Measurements from ENCODE around the gene UNC50. TPM values are rescaled to one million over a fixed set of nuclear protein-coding genes. Genes with fewer than 3 reads are reported as not detected.

The UNC50 gene
- total and polyA plus RNA-seq, 2 donors (not counting 1 experiment from before 2014, with no cell fraction given), result 27.2 to 38.8 TPM

DNA sequence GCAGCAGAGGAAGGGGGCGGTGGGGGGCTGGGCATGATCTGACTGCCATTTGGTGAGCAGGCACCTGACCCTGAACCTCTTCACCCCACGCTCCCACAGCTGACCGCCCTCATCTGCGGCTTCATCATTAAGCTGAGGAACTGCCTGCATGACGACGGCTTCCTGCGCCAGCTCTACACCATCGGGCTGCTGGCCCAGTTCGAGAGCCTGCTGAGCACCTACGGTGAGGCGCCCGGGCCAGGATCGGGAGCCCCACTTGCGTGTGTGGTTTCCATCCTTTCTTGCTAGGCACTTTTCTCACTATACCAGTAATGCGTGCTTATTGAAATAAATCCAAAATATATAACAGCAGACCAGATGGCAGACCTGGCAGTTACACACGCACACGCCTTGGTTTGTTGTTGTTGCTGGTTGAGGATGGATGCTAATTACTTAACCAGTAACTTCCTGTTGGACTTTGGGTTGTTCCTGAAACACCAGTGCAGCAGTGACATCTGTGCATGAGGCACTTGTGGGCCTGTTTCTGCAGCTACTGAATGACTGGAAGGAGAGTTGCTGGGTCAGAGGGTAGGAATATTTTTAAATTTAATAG, 43.8 kb upstream of the UNC50 start:
- POLR2A ChIA-PET, result no interaction called here
- WGBS (ENCODE audit: insufficient coverage), result 87% methylated on average over 14 of the region's 17 CpGs

DNA sequence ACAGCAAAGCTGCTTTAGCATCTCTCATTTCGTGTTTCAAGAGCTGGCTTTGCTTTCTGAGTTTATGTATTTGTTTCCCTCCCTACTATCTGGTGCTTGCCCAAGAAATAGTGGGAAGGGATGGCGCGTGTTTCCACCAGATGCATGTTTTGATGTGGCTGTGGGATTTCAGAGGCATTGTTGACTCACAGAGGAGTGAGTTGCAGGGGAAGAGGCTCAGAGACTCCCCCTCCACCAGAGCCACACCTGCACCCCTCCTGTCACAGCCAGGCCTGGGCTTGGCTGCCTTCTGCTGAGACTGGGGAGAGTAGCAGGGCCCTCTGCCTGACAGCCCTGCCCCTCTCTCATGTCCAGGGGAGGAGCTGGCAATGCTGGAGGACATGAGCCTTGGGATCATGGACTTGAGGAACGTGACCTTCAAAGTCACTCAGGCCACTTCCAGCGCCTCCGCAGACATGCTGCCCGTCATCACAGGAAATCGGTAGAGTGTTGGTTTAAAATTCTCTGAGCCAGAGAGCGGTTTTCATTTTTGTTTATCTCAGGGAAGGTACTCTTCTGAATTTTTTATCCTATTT, 43.0 kb upstream of the UNC50 start:
- DNase-seq, result no peak
- Histone ChIP-seq H3K36me3 (replicated peaks in 1 of 2; ENCODE audit: control extremely low read depth in 1 of 2, control insufficient read depth in 1 of 2, extremely low read depth in 1 of 2, insufficient read depth in 2 of 2, low read length in 1 of 2) (peaks cover 11 to 19% of the 10 kb centered on the region in 2 experiments), H3K9ac (ENCODE audit: low read length) (no peak overlapping the region), H4K20me1 (ENCODE audit: control insufficient read depth, insufficient read depth, low read length, poor library complexity, severe bottlenecking) (no peaks in the 10 kb centered on the region), H3K4me1 (ENCODE audit: control insufficient read depth in 2 of 2, insufficient read depth in 2 of 2, low read length in 2 of 2) (no peaks in the 10 kb centered on the region), H2AFZ (ENCODE audit: insufficient read depth, low read depth, low read length, poor library complexity, severe bottlenecking) (no peak overlapping the region), H3K4me2 (replicated peaks; ENCODE audit: low read depth, low read length, poor library complexity, severe bottlenecking) (no peak overlapping the region), H3K27me3 (replicated peaks in 1 of 4; ENCODE audit: control extremely low read depth in 1 of 4, control insufficient read depth in 3 of 4, insufficient read depth in 4 of 4, low read length in 3 of 4) (no peaks in the 10 kb centered on the region), H3K4me3 (ENCODE audit: control extremely low read depth in 1 of 5, extremely low read depth in 1 of 5, insufficient read depth in 1 of 5, low read depth in 2 of 5, low read length in 4 of 5) (no peak overlapping the region), H3K79me2 (ENCODE audit: control insufficient read depth, insufficient read depth, low read length) (no peaks in the 10 kb centered on the region), H3K9me3 (ENCODE audit: control extremely low read depth in 1 of 3, control insufficient read depth in 2 of 3, insufficient read depth in 1 of 3, low read length in 2 of 3) (no peaks in the 10 kb centered on the region), H3K27ac (ENCODE audit: low read length in 2 of 2) (no peak overlapping the region)
- ATAC-seq (ENCODE audit: low read depth), result no peak
- H3K27me3 Mint-ChIP-seq, result no peaks in the 10 kb centered on the region
- H3K4me3 Mint-ChIP-seq, result no peak overlapping the region
- H3K9me3 Mint-ChIP-seq (ENCODE audit: insufficient read depth), result no peaks in the 10 kb centered on the region
- H3K27ac Mint-ChIP-seq, result no peak overlapping the region
- 100% methylated on average over 1 of the region's 9 CpGs for WGBS (ENCODE audit: insufficient coverage)
- intact Hi-C loops (cut with micrococcal nuclease), result loop anchor here (5.0 kb wide), 1 partner anchor 272 kb away; no protein-coding TSS in a partner anchor
- CTCF ChIA-PET, result no interaction called here
- H3K4me1 Mint-ChIP-seq, result no peaks in the 10 kb centered on the region
- POLR2A ChIA-PET, result interaction anchor here (0.6 kb wide), 1 partner anchor 749 kb away, joined by 8 read pairs; no protein-coding TSS in a partner anchor
- TF ChIP-seq, protein P1, sequence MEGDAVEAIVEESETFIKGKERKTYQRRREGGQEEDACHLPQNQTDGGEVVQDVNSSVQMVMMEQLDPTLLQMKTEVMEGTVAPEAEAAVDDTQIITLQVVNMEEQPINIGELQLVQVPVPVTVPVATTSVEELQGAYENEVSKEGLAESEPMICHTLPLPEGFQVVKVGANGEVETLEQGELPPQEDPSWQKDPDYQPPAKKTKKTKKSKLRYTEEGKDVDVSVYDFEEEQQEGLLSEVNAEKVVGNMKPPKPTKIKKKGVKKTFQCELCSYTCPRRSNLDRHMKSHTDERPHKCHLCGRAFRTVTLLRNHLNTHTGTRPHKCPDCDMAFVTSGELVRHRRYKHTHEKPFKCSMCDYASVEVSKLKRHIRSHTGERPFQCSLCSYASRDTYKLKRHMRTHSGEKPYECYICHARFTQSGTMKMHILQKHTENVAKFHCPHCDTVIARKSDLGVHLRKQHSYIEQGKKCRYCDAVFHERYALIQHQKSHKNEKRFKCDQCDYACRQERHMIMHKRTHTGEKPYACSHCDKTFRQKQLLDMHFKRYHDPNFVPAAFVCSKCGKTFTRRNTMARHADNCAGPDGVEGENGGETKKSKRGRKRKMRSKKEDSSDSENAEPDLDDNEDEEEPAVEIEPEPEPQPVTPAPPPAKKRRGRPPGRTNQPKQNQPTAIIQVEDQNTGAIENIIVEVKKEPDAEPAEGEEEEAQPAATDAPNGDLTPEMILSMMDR (IDR thresholded peaks at IDR 0.05), result no peak
- TF ChIP-seq EZH2 (IDR thresholded peaks at IDR 0.05; ENCODE audit: borderline replicate concordance, insufficient read depth, low read depth, low read length, poor library complexity, severe bottlenecking), result no peak

More for the DNA sequence above, 43.8 kb upstream of the UNC50 start:
- Histone ChIP-seq H3K36me3 (replicated peaks in 1 of 2; ENCODE audit: control extremely low read depth in 1 of 2, control insufficient read depth in 1 of 2, extremely low read depth in 1 of 2, insufficient read depth in 2 of 2, low read length in 1 of 2) (peaks cover 10 to 17% of the 10 kb centered on the region in 2 experiments), H4K20me1 (ENCODE audit: control insufficient read depth, insufficient read depth, low read length, poor library complexity, severe bottlenecking) (no peaks in the 10 kb centered on the region), H3K4me2 (replicated peaks; ENCODE audit: low read depth, low read length, poor library complexity, severe bottlenecking) (no peak overlapping the region), H3K9ac (ENCODE audit: low read length) (no peak overlapping the region), H3K4me1 (ENCODE audit: control insufficient read depth in 2 of 2, insufficient read depth in 2 of 2, low read length in 2 of 2) (peaks cover 0 to 4% of the 10 kb centered on the region in 2 donors), H3K79me2 (ENCODE audit: control insufficient read depth, insufficient read depth, low read length) (no peaks in the 10 kb centered on the region), H3K27ac (ENCODE audit: low read length in 2 of 2) (no peak overlapping the region), H3K27me3 (replicated peaks in 1 of 4; ENCODE audit: control extremely low read depth in 1 of 4, control insufficient read depth in 3 of 4, insufficient read depth in 4 of 4, low read length in 3 of 4) (no peaks in the 10 kb centered on the region), H3K9me3 (ENCODE audit: control extremely low read depth in 1 of 3, control insufficient read depth in 2 of 3, insufficient read depth in 1 of 3, low read length in 2 of 3) (no peaks in the 10 kb centered on the region), H3K4me3 (ENCODE audit: control extremely low read depth in 1 of 5, extremely low read depth in 1 of 5, insufficient read depth in 1 of 5, low read depth in 2 of 5, low read length in 4 of 5) (no peak overlapping the region), H2AFZ (ENCODE audit: insufficient read depth, low read depth, low read length, poor library complexity, severe bottlenecking) (no peak overlapping the region)
- intact Hi-C loops (cut with micrococcal nuclease), result loop anchor here (5.0 kb wide), 1 partner anchor 273 kb away; no protein-coding TSS in a partner anchor
- no peaks in the 10 kb centered on the region for H3K9me3 Mint-ChIP-seq (ENCODE audit: insufficient read depth)
- no peaks in the 10 kb centered on the region for H3K27me3 Mint-ChIP-seq
- CTCF ChIA-PET, result no interaction called here
- H3K27ac Mint-ChIP-seq, result no peak overlapping the region
- no peak for TF ChIP-seq EZH2 (IDR thresholded peaks at IDR 0.05; ENCODE audit: borderline replicate concordance, insufficient read depth, low read depth, low read length, poor library complexity, severe bottlenecking)
- TF ChIP-seq, protein P1 (IDR thresholded peaks at IDR 0.05), result no peak
- DNase-seq (no peak), ATAC-seq (ENCODE audit: low read depth) (no peak)
- peaks cover 5% of the 10 kb centered on the region for H3K4me1 Mint-ChIP-seq
- no peak overlapping the region for H3K4me3 Mint-ChIP-seq

Data from B cell (primary cell).